Measurements from ENCODE around the gene UBP1. TPM values are rescaled to one million over a fixed set of nuclear protein-coding genes. Genes with fewer than 3 reads are reported as not detected.

Gene UBP1
- polyA plus RNA-seq, 1 donor (not counting 4 experiments of a cell fraction or from before 2014, with no cell fraction given), result 82.4 TPM

DNA sequence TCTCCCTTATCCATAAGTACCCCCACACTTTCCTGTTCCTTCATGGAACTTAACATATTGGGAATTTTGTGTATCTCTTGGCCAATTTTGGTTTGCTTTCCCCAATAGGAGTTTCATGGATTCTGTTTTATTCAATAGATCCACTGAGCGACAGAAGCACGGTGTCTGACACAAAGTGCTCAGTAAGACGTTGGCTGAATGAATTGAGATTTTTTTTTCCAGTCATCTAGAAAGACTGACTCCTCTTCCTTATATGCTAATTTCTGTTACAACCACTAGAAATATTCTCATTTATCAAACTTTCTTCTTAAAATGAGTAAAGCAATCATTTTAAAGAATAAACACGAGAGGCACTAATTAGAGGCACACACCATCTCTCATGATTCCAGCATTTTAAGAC is 48.1 kb downstream of the UBP1 start:
- FAIRE-seq (no peak), DNase-seq (ENCODE audit: low read depth, low spot score) (no peak)
- H3K4me2 ChIP-seq (ENCODE audit: control insufficient read depth, extremely low read depth, insufficient read depth, low read depth, low read length), result no peak overlapping the region
- H3K27me3 ChIP-seq (ENCODE audit: control insufficient read depth, extremely low read depth, insufficient read depth, low read length), result no peaks in the 10 kb centered on the region
- no peaks in the 10 kb centered on the region for H3K79me2 ChIP-seq (ENCODE audit: control insufficient read depth, insufficient read depth, low read length)
- TF ChIP-seq EZH2 (IDR thresholded peaks at IDR 0.05; ENCODE audit: low read length), result no peak
- TF ChIP-seq, protein P1, sequence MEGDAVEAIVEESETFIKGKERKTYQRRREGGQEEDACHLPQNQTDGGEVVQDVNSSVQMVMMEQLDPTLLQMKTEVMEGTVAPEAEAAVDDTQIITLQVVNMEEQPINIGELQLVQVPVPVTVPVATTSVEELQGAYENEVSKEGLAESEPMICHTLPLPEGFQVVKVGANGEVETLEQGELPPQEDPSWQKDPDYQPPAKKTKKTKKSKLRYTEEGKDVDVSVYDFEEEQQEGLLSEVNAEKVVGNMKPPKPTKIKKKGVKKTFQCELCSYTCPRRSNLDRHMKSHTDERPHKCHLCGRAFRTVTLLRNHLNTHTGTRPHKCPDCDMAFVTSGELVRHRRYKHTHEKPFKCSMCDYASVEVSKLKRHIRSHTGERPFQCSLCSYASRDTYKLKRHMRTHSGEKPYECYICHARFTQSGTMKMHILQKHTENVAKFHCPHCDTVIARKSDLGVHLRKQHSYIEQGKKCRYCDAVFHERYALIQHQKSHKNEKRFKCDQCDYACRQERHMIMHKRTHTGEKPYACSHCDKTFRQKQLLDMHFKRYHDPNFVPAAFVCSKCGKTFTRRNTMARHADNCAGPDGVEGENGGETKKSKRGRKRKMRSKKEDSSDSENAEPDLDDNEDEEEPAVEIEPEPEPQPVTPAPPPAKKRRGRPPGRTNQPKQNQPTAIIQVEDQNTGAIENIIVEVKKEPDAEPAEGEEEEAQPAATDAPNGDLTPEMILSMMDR (optimal IDR thresholded peaks at IDR 0.05 in 1 of 3, IDR thresholded peaks at IDR 0.05 in 1 of 3, conservative IDR thresholded peaks at IDR 0.05 in 1 of 3; ENCODE audit: extremely low read depth in 1 of 3, insufficient read depth in 2 of 3, low read length in 3 of 3), result no peak
- no peak overlapping the region for H3K4me3 ChIP-seq (ENCODE audit: control insufficient read depth in 2 of 3, extremely low read depth in 1 of 3, insufficient read depth in 2 of 3, low read depth in 1 of 3, low read length in 3 of 3)
- H4K20me1 ChIP-seq (ENCODE audit: control insufficient read depth, extremely low read depth, insufficient read depth, low read length), result peaks cover 2% of the 10 kb centered on the region
- H3K9me1 ChIP-seq (ENCODE audit: control insufficient read depth, extremely low read depth, insufficient read depth, low read length), result no peaks in the 10 kb centered on the region
- dilution Hi-C loops (cut with MboI; ENCODE audit: extremely low pct_ligation_motif_present, low sequenced_read_pairs), result no loop called here
- H3K27ac ChIP-seq (ENCODE audit: control insufficient read depth, insufficient read depth, low read length), result peak overlapping the region; percentile 58
- H3K4me1 ChIP-seq (ENCODE audit: control insufficient read depth, extremely low read depth, insufficient read depth, low read length), result peaks cover 10% of the 10 kb centered on the region
- H2AFZ ChIP-seq (ENCODE audit: control insufficient read depth, low read length), result no peak overlapping the region
- H3K9ac ChIP-seq (ENCODE audit: control insufficient read depth, extremely low read depth, insufficient read depth, low read length), result no peak overlapping the region
- no peaks in the 10 kb centered on the region for H3K9me3 ChIP-seq (ENCODE audit: control insufficient read depth, low read depth, low read length)
- peaks cover 20 to 25% of the 10 kb centered on the region in 2 experiments for H3K36me3 ChIP-seq (ENCODE audit: control insufficient read depth in 2 of 2, extremely low read depth in 1 of 2, insufficient read depth in 2 of 2, low read length in 2 of 2)

DNA sequence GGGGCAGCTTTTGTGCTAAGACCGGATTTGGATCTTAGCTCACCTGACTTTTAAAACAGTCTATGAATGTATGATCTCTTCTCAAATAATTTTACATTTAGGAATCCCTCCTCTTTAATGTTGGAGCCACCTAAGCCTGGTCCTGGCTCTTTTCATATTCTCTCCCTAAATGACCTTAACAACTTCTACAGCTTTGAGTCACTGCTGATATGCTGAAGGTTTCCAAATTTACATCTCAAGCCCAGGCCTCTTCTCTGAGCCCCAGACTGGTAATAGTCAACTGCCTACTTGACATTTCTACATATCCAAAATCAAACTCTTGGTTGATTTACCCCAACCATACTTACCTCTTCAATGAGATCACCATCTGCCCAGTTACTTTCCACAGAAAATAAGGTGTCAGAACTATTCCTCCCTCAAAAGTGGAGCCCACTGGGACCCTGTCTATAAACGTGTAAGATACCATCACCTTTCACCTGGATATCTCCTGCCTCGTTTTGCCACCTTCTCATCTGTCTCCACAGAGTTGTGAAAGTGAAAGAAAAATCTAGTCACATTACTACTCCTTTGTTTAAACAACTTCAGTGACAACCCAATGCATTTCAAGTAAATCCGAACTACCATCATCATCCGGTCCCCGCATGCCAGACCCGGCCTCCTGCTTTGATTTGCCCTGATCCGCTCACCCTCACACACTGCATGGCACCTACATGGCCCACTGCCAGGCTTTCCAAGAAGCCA is 48.8 kb downstream of the UBP1 start:
- dilution Hi-C loops (cut with MboI; ENCODE audit: extremely low pct_ligation_motif_present, low sequenced_read_pairs), result no loop called here
- DNase-seq (ENCODE audit: low read depth, low spot score) (no peak), FAIRE-seq (no peak)
- H3K9me1 ChIP-seq (ENCODE audit: control insufficient read depth, extremely low read depth, insufficient read depth, low read length), result no peaks in the 10 kb centered on the region
- no peak overlapping the region for H3K27ac ChIP-seq (ENCODE audit: control insufficient read depth, insufficient read depth, low read length)
- H4K20me1 ChIP-seq (ENCODE audit: control insufficient read depth, extremely low read depth, insufficient read depth, low read length), result peaks cover 2% of the 10 kb centered on the region
- no peak overlapping the region for H2AFZ ChIP-seq (ENCODE audit: control insufficient read depth, low read length)
- no peak overlapping the region for H3K4me3 ChIP-seq (ENCODE audit: control insufficient read depth in 2 of 3, extremely low read depth in 1 of 3, insufficient read depth in 2 of 3, low read depth in 1 of 3, low read length in 3 of 3)
- no peak overlapping the region for H3K4me2 ChIP-seq (ENCODE audit: control insufficient read depth, extremely low read depth, insufficient read depth, low read depth, low read length)
- no peaks in the 10 kb centered on the region for H3K79me2 ChIP-seq (ENCODE audit: control insufficient read depth, insufficient read depth, low read length)
- no peaks in the 10 kb centered on the region for H3K9me3 ChIP-seq (ENCODE audit: control insufficient read depth, low read depth, low read length)
- peaks cover 20 to 30% of the 10 kb centered on the region in 2 experiments for H3K36me3 ChIP-seq (ENCODE audit: control insufficient read depth in 2 of 2, extremely low read depth in 1 of 2, insufficient read depth in 2 of 2, low read length in 2 of 2)
- H3K9ac ChIP-seq (ENCODE audit: control insufficient read depth, extremely low read depth, insufficient read depth, low read length), result no peak overlapping the region
- no peak for TF ChIP-seq EZH2 (IDR thresholded peaks at IDR 0.05; ENCODE audit: low read length)
- TF ChIP-seq, protein P1 (optimal IDR thresholded peaks at IDR 0.05 in 1 of 3, IDR thresholded peaks at IDR 0.05 in 1 of 3, conservative IDR thresholded peaks at IDR 0.05 in 1 of 3; ENCODE audit: extremely low read depth in 1 of 3, insufficient read depth in 2 of 3, low read length in 3 of 3), result no peak
- H3K27me3 ChIP-seq (ENCODE audit: control insufficient read depth, extremely low read depth, insufficient read depth, low read length), result no peaks in the 10 kb centered on the region
- peaks cover 10% of the 10 kb centered on the region for H3K4me1 ChIP-seq (ENCODE audit: control insufficient read depth, extremely low read depth, insufficient read depth, low read length)
